ENCODE measurements around the gene GALNT15.

Gene GALNT15

GRCh38 chr3:16247282-16248061 is 73.0 kb downstream of the GALNT15 start:
- no peaks in the 10 kb centered on the region for H3K9me3 Mint-ChIP-seq
- no peaks in the 10 kb centered on the region for H3K36me3 Mint-ChIP-seq (ENCODE audit: low read depth)
- H3K4me3 Mint-ChIP-seq: no peak overlapping the region
- peaks cover 16% of the 10 kb centered on the region for H3K27me3 Mint-ChIP-seq (ENCODE audit: low read depth)
- no peaks in the 10 kb centered on the region for H3K4me1 Mint-ChIP-seq
- H3K27ac Mint-ChIP-seq: no peak overlapping the region
- TF ChIP-seq, protein P1, sequence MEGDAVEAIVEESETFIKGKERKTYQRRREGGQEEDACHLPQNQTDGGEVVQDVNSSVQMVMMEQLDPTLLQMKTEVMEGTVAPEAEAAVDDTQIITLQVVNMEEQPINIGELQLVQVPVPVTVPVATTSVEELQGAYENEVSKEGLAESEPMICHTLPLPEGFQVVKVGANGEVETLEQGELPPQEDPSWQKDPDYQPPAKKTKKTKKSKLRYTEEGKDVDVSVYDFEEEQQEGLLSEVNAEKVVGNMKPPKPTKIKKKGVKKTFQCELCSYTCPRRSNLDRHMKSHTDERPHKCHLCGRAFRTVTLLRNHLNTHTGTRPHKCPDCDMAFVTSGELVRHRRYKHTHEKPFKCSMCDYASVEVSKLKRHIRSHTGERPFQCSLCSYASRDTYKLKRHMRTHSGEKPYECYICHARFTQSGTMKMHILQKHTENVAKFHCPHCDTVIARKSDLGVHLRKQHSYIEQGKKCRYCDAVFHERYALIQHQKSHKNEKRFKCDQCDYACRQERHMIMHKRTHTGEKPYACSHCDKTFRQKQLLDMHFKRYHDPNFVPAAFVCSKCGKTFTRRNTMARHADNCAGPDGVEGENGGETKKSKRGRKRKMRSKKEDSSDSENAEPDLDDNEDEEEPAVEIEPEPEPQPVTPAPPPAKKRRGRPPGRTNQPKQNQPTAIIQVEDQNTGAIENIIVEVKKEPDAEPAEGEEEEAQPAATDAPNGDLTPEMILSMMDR (IDR thresholded peaks at IDR 0.05; ENCODE audit: unreplicated experiment in 3 of 3): peak; percentile 92 to 93 (median 93)

DNA sequence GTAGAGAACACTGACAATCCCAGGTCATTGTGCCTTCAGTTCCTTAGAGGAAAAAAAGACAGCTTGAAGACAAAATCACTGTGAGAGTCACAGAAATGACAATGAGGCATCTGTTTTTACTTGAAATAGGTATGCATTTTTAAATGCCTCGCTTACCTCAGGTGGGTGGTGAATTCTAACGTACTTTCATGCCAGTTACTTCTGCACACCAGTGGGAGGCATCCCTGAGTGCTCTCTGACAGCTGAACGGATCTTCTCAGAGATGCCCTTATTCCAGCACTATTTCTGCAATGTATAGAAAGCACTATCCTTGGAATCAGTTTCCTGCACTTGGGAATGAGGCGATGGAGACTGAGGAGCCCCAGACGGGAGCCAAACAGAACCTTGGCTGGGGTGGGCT is 74.1 kb downstream of the GALNT15 start:
- peaks cover 10% of the 10 kb centered on the region for H3K27me3 Mint-ChIP-seq (ENCODE audit: low read depth)
- H3K9me3 Mint-ChIP-seq: no peaks in the 10 kb centered on the region
- no peaks in the 10 kb centered on the region for H3K36me3 Mint-ChIP-seq (ENCODE audit: low read depth)
- TF ChIP-seq, protein P1 (IDR thresholded peaks at IDR 0.05; ENCODE audit: unreplicated experiment in 3 of 3): no peak
- H3K4me1 Mint-ChIP-seq: no peaks in the 10 kb centered on the region
- H3K4me3 Mint-ChIP-seq: no peak overlapping the region
- H3K27ac Mint-ChIP-seq: no peak overlapping the region

- TF ChIP-seq, protein P1 (IDR thresholded peaks at IDR 0.05; ENCODE audit: unreplicated experiment in 3 of 3): peak; percentile 10 to 17 (median 16)
- Mint-ChIP-seq H3K27ac (no peak overlapping the region), H3K36me3 (ENCODE audit: low read depth) (no peaks in the 10 kb centered on the region), H3K9me3 (no peaks in the 10 kb centered on the region), H3K27me3 (ENCODE audit: low read depth) (peaks cover 7% of the 10 kb centered on the region), H3K4me1 (no peaks in the 10 kb centered on the region), H3K4me3 (no peak overlapping the region)
Measured at GRCh38 chr3:16249336-16249735, 74.9 kb downstream of the GALNT15 start.

DNA sequence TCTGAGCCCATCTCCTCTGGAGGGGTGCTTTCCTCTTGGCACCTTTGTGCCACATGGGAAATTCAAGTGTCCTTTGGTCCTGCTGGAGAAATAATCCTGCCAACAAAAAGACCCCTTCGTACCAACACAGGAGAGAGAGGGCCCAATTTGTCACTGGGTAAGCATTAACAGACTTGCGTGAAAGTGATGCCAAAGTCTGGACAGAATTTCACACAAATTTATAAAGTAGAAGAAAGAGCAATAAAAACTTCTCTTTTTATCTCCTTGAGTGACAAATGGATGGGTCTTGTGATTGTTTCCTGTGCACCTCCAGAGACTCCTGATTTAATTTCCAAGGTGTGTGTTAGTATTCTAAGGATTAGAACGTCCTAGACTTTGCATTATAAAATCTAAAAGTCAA is 75.4 kb downstream of the GALNT15 start:
- Mint-ChIP-seq H3K9me3 (no peaks in the 10 kb centered on the region), H3K36me3 (ENCODE audit: low read depth) (no peaks in the 10 kb centered on the region), H3K4me1 (no peaks in the 10 kb centered on the region), H3K27ac (no peak overlapping the region), H3K27me3 (ENCODE audit: low read depth) (peaks cover 7% of the 10 kb centered on the region), H3K4me3 (no peak overlapping the region)
- TF ChIP-seq, protein P1 (IDR thresholded peaks at IDR 0.05; ENCODE audit: unreplicated experiment in 3 of 3): no peak

- Mint-ChIP-seq H3K4me1 (no peaks in the 10 kb centered on the region), H3K27ac (peak overlapping the region in 1 of 3 experiments; percentile 57), H3K36me3 (ENCODE audit: low read depth) (no peaks in the 10 kb centered on the region), H3K27me3 (ENCODE audit: low read depth) (peaks cover 7% of the 10 kb centered on the region), H3K9me3 (no peaks in the 10 kb centered on the region), H3K4me3 (no peak overlapping the region)
- TF ChIP-seq, protein P1 (IDR thresholded peaks at IDR 0.05; ENCODE audit: unreplicated experiment in 3 of 3): no peak
Measured at GRCh38 chr3:16251316-16252085, 77.0 kb downstream of the GALNT15 start.

Data from nephron (organoid).